UCSD-AML1 (cell line): ENCODE measurements around the gene SFSWAP.
"Not testable (repeated sequence)": the region's sequence is repeated elsewhere in the genome, so short reads cannot be mapped to it uniquely, and the experiment has no call there.

Experiments
- DNase-seq: peaks from one replicate; lab custom pipeline; 2025; ENCODE audit not compliant: unreplicated experiment; lab: John Stamatoyannopoulos, UW

Gene SFSWAP

DNA sequence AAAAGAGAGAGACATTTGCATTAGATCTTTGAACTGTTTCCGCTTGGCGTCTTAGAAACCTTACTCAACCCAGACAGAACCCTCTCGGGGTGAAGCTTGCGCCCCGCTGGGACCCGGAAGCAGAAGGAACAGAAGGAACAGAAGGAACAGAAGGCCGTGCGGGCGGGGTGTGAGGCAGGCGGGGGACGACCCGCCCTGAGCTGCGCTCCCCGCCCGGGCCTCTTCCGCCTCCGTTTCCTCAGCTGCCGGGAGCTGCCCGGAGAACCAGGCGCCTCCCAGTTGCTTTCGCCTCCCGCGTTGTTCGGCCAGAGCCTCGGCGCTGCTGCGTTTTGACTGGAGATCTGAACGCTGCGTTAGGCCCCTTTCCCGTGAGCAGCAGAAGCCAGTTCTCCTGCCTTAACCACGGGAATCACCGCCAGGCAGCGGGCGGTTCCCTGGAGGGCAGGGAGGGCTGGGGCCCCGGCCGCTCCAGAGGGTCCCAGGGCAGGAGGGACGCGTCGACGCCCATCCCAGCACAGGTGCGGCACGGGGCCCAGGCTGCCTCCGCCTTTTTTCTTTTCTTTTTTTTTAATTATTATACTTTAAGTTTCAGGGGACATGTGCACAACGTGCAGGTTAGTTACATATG, 98.0 kb downstream of the SFSWAP start:
- DNase-seq: peak; percentile 86

DNA sequence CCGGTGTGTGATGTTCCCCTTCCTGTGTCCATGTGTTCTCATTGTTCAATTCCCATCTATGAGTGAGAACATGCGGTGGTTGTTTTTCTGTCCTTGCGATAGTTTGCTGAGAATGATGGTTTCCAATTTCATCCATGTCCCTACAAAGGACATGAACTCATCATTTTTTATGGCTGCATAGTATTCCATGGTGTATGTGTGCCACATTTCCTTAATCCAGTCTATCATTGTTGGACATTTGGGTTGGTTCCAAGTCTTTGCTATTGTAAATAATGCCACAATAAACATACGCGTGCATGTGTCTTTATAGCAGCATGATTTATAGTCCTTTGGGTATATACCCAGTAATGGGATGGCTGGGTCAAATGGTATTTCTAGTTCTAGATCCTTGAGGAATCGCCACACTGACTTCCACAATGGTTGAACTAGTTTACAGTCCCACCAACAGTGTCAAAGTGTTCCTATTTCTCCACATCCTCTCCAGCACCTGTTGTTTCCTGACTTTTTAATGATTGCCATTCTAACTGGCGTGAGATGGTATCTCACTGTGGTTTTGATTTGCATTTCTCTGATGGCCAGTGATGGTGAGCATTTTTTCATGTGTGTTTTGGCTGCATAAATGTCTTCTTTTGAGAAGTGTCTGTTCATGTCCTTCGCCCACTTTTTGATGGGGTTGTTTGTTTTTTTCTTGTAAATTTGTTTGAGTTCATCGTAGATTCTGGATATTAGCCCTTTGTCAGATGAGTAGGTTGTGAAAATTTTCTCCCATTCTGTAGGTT, 98.8 kb downstream of the SFSWAP start:
- not testable (repeated sequence) for DNase-seq

DNA sequence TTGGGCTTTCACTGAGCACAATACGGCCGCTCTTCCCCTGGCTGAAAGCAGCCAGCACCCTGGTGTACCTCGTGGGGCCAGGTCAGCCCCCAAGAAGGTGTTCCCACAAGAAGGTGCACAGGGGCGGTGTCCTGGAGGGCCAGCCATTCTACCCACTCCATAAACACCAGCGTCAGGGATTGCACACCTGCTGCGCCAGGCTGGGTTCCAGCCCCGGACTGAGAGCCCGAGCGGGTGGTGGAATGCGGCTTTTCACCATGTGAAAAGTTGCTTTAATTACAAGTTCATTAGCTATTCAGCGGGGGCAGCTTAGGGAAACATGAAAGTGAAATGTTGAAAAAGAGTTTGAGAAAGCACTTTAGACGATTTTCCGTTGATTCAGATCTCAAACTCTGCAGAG, 99.8 kb downstream of the SFSWAP start:
- no peak for DNase-seq

DNA sequence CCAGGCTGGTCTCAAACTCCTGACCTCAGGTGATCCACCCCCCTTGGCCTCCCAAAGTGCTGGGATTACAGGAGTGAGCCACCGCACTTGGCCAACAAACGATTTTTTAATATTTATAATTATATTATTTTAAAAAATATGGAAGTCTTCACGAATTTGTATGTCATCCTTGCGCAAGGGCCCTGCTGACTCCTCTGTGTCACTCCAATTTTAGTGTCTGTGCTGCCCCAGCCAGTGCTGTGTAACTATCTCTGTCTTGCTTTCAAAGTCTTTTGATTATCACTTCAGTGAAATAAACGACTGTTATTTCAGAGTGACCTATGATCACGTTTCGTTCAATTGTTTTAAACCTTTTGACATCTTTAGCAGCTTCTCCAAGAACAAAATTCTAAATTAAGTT, 104.2 kb downstream of the SFSWAP start:
- DNase-seq: no peak

- no peak for DNase-seq
These were observed 105.6 kb downstream of the SFSWAP start for GRCh38 chr12:131816495-131816894.

- no peak for DNase-seq
These were observed 106.4 kb downstream of the SFSWAP start for GRCh38 chr12:131817241-131817640.

DNA sequence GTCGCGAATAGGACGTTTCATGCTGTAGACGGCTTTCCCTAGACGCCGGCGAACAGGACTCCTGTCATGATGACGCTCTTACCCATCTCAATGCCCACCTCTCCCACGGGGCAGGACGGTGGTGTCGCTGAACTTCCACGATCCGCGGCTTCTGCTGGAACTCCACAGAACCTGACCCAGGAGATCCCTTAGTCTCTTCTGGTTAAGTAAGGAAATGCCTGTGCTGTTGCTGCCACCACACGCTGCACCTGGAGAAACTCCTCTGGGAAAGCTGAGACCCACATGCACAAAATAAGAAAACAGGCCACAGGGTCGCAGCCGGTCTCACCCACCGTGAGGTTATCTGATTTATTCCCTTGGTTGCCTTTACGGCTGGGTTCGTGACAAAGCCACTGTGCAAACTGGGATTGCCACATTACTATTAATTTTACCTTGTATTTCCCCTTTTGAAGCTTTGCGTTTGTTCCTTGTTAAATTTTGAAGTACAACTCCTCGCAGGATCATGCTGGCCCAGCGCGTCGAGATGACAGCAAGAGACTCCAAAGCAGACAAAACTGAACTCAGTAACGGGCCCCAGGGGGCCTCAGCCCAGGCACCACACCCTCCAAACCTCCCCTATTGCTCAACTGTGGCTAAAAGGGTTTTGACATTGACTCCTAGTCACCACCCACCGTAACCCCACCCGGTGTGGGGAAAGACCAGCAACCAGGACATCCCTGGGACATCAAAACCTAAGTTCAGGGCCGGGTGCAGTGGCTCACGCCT, 108.1 kb downstream of the SFSWAP start:
- DNase-seq: no peak

- DNase-seq: no peak
These were observed 113.6 kb downstream of the SFSWAP start for GRCh38 chr12:131824450-131824849.

- DNase-seq: no peak
These were observed 114.4 kb downstream of the SFSWAP start for GRCh38 chr12:131825146-131825892.

- DNase-seq: no peak
These were observed 115.4 kb downstream of the SFSWAP start for GRCh38 chr12:131826097-131826928.

DNA sequence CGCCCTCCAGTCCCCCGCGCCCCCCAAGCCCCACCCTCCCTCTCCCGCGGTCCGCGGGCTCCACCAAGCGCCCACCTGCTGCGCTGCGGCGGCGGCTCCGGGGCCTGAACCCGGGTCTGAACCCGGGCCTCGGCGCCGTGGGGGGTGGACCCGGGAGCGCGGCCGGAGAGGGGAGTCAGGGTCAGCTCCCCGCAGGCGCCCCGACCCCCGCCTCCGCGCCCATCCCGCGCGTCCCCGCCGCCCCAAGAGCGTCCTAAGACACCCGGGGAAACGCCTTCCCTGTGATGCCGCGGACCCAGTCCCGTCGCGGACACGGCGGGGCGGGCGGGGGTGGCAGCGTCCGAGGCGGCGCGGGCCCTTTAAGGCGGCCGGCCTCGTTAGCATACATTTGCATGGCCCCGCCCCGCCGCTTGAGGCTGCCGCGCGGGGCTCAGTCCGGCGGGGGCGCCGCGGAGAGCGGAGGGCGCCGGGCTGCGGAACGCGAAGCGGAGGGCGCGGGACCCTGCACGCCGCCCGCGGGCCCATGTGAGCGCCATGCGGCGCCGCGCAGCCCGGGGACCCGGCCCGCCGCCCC, 117.2 kb downstream of the SFSWAP start, which contains the start of gene MMP17:
Gene MMP17 (plus strand): TSS at position 433 of the 574 bp plus-strand sequence. CDS start 102 bp downstream, at position 535.
- DNase-seq: peak; percentile 75

GRCh38 chr12:131828671-131829355, 117.9 kb downstream of the SFSWAP start:
- no peak for DNase-seq

DNA sequence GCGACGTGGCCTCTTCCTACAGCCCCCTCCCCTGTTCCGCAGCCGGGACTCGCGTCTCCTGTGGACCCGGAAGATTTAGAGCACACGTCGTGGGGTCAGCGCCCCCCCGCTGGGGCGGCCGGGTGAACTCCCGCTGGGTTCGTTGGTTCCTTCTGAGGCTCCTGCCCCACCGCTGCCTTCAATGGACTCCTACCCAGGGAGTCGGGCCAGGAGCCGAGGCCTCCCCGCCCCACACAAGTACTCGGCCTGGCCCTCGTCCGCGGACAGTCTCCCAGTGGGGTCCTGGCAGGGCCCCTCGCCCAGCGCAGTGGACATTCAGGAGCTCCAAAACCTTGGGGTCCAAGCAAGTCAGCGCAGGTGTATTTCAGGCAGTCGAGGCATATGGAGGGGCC, 118.5 kb downstream of the SFSWAP start:
- peak; percentile 56 for DNase-seq

- no peak for DNase-seq
These were observed 119.0 kb downstream of the SFSWAP start for GRCh38 chr12:131829791-131830334.

GRCh38 chr12:131830335-131830913, 119.5 kb downstream of the SFSWAP start:
- peak; percentile 89 for DNase-seq

DNA sequence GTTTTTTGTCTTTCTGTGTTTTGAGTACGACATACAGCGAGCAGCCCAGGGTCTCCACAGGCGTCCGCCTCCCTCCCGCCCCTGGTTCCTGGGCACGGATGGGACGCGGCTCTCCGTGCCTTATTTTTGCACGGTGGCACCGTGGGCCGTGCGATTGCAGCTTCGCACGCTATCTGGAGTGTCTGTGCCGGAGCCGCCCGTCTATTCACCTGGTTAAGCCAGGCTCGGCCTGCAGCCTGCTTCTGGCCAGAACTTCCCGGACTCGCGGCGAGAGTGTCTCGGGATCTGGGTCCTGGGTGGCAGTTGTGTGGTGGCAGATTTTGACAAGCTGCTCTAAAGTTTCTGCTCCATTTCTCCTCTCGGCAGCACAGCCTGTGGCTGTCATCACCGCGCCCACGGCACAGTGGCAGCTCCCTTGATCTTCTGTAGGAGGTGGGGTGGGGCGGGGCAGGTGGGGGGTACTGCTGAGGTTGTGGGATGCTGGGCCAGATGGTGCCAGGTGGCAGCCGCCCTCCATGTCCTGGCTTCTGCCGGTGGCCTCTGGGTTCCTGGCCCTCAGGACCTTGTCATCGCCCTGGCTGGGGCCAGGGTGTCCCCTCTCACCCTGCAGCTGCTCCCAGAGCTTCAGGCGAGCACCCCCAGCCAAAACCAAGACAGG, 120.2 kb downstream of the SFSWAP start:
- DNase-seq: peak; percentile 45

- DNase-seq: no peak
These were observed 120.7 kb downstream of the SFSWAP start for GRCh38 chr12:131831635-131832041.
